ENCODE measurements around the gene MRPS31.
A peak's percentile ranks its signal among the peaks of the same experiment; 100 is the strongest.

The MRPS31 gene

DNA sequence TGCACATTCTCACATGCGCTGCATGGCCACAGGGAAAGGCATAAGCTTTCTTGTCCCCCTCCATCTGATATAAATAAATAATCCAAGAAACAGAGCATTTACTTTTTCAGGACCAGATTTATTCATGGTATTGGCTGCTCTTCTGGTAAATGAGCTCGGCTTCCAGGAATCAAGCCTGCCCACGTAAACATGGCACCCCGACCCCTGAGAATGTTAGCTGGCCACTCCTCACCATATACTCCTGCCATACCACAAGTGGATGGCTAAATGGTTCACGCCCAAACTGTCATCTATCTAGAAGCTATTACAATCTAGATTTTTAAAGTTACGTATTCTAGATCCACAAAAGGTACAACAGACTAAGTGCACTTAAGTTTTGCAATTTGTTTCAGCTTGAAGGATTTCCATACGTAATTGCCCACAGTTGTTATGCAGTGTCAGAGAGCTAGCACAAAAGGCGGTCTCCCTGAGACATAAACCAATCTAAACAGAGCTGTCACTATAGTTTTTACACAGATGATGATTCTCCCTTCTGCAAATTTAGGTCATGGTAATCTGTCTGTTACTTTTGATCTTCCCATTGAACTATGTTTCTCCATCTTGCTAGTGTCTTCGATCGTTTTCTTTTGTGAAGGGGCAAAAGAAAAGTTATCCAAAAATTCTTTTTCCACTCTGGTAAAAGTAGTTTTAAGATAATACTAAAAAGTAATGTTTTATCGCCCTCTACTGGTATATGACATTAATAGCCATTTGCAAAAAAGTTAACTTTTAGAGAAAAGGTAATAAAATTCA, 88.3 kb downstream of the MRPS31 start:
- TF ChIP-seq, protein P1, sequence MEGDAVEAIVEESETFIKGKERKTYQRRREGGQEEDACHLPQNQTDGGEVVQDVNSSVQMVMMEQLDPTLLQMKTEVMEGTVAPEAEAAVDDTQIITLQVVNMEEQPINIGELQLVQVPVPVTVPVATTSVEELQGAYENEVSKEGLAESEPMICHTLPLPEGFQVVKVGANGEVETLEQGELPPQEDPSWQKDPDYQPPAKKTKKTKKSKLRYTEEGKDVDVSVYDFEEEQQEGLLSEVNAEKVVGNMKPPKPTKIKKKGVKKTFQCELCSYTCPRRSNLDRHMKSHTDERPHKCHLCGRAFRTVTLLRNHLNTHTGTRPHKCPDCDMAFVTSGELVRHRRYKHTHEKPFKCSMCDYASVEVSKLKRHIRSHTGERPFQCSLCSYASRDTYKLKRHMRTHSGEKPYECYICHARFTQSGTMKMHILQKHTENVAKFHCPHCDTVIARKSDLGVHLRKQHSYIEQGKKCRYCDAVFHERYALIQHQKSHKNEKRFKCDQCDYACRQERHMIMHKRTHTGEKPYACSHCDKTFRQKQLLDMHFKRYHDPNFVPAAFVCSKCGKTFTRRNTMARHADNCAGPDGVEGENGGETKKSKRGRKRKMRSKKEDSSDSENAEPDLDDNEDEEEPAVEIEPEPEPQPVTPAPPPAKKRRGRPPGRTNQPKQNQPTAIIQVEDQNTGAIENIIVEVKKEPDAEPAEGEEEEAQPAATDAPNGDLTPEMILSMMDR (IDR thresholded peaks at IDR 0.05) = peak; percentile 59

GRCh38 chr13:40681341-40682146, 89.4 kb downstream of the MRPS31 start:
- TF ChIP-seq, protein P1 (IDR thresholded peaks at IDR 0.05) = no peak

DNA sequence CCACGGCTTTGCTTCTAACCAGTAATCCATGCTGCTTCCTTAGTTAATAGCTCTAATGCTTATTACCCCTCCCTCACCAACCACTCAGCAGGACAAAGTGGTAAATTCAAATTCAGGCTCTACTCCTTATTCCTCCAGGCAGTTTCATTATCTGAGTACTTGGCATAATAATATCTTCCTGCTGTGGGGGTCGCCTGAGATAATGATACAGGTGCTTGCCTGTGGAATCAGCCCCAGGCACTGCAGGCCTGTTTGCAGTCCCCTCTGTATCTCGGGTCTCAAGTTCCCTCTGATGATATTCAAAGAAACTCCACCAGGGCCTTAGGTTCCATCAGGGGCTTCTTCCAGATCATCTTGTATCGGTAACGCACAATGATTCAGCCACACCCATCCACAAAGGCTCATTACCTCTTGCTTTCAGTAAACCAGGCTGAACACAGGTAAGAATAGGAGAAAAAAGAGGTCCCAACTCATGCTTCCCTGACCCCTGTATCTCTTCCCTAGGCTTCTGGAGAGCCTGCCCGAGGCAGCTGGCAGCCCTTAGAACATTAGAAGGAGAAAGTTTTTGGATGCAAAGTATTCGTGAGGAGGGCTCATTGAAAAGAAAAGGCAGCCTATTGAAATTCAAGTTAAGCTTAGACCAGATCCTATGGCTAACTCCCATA, 90.2 kb downstream of the MRPS31 start:
- TF ChIP-seq, protein P1 (IDR thresholded peaks at IDR 0.05) = no peak

DNA sequence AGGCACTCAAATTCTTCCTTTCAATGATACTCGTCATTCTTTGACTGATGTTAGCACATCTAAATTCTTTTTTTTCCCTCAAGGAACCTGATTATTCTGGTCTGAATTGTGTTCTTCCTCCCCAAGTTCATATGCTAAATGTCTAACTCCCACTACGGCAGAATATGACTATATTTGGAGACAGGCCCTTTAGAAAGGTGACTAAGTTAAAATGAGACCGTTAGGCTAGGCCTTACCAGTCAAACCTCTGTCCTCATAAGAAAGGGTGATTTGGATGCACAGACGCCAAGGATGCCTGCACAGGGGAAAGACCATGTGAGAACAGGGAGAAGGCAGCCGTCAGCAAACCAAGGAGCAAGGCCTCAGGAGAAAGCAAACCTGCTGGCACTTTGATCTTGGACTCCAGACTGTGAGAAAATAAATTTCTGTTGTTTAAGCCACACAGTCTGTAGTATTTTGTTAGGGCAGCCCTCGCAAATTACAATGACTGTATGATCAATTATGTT, 91.5 kb downstream of the MRPS31 start:
- TF ChIP-seq, protein P1 (IDR thresholded peaks at IDR 0.05) = no peak

Measured in LNCAP (cell line).